ENCODE results near the gene PHGDH. TPM values are rescaled to one million over a fixed set of nuclear protein-coding genes. Genes with fewer than 3 reads are reported as not detected.

The PHGDH gene
- polyA plus RNA-seq, 3 donors = 238 to 292 (median 288) TPM

DNA sequence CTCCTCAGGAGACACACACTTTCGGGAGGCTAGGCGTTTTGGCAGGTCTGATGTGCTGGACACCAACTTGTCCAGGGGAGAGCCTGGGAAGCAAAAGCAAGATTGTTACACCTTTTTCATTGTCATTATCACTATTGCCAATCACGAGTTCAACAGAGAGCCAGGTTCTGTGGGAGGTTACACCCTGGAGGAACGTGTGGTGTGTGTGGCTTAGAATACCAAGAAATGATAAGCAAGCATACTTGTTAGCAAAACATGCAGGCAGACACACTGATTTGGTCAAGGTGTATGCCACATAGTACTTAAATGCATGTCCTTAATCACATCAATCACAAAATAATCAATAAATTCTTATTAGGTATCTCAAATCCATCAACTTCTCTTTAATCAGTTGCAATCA is 40.9 kb downstream of the PHGDH start:
- no peak for DNase-seq (ENCODE audit: low read depth in 3 of 3, low spot score in 2 of 3)

DNA sequence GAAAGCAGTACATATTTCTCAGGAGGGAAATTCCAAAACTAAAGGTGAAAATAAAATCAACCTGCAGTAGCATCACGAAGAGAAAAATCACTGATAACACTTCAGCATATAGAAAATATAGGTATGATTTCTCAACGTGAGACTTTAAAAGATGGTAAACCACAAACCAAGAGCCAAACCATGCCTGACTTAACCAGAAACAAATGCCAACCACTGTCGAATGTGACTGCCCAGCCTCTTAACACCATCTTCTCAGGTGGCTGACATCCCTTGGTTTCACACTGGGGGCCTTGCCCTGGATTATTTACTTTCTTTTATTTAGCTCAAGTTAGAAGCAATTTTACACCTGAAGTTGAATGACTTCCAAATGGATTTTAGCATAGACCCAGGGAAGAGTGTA is 46.9 kb downstream of the PHGDH start:
- DNase-seq (ENCODE audit: low read depth in 3 of 3, low spot score in 2 of 3) = no peak

DNA sequence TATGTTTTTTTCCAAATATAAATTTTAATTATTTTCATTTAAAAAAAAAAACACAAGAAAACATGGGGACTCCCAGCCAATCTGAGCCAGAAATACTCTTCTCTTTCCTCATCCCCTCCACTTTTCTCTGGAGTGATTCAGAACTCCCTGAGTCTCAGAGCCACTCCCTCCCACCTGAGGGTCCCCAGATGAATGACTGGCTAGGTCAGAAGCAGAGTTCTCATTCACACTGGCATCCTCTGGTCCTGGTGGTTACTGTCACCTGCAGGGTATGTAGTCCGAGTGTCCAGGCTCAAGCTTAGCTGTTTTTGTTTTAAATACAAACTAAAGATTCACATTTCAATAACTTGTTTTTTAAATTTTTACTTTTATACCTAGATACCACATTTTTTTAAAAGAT is 50.7 kb downstream of the PHGDH start:
- DNase-seq (ENCODE audit: low read depth in 3 of 3, low spot score in 2 of 3) = no peak

DNA sequence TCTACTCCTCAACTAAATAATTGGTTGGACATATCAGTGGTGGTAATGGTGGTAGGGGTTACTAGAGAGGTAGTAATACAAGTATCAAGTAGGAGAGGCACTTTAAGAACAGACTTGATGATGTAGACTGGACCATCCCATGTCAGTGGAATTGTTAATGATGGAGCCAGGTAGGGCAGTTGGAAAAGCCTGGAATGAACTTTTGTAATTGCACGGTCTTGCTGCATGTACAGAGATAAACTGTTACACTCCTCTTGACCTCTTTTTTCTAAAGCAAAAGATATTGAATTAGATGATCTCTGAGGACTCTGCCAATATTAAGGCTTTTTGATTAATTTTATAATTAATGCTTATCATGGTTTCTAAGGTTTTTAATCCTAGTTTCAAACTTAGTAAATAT is 51.2 kb downstream of the PHGDH start:
- no peak for DNase-seq (ENCODE audit: low read depth in 3 of 3, low spot score in 2 of 3)

DNA sequence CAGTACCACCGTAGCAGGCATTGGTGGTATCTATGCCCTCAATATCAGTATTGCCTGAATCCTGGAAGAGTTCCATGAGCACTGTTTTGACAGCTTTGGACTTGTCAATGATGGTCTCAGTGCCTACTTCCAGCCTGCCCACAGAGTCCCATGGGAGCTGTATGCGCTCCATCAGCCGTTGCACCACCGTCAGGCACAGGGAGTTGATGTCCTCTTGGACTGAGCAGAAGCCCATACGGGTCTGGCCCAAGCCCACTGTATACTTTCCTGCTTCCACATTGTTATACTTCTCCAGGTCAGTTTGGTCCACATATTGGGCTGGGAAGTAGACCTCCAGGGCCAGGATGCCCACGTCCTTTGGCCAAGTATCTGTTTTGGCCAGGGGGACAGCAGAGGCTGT is 52.5 kb downstream of the PHGDH start:
- no peak for DNase-seq (ENCODE audit: low read depth in 3 of 3, low spot score in 2 of 3)

DNA sequence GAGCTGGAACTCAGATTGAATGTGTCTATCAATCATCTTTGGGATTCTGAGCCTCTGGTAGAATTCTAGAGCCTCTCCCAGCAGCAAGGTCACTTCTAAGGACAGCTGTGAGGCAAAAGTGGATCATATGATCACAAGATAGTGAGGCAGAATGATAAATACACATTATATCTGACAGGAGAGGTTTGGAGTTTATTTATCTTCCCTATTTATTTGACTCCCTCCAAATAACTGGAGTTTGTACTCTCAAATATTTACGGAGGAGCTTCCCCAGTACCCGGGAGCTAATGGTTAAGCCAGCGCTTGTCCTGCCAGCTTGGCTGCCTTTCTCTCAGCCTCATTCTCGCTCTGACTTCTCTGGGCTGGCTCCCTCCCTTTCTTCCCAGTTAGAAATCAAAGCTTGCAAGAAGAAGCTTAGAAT is 54.6 kb downstream of the PHGDH start:
- DNase-seq (ENCODE audit: low read depth in 3 of 3, low spot score in 2 of 3) = no peak

DNA sequence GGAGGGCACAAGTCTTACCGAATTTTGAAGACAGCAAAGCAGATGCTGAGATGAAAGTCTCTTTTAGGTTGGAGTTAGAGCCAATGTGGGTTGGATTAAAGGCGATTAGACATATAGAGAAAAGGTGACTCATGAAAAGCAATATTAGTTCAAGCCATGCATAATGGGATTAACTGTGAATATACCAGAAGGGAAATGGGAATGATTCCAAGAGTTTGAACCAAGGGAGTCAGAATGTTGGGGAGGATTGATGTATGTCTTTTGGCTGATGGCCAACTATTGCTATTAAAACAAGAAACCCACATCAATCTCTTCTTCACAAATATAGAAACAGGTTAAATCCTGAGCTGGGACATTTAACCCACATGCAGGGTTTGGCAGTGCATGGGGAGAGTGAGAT is 55.8 kb downstream of the PHGDH start:
- no peak for DNase-seq (ENCODE audit: low read depth in 3 of 3, low spot score in 2 of 3)

DNA sequence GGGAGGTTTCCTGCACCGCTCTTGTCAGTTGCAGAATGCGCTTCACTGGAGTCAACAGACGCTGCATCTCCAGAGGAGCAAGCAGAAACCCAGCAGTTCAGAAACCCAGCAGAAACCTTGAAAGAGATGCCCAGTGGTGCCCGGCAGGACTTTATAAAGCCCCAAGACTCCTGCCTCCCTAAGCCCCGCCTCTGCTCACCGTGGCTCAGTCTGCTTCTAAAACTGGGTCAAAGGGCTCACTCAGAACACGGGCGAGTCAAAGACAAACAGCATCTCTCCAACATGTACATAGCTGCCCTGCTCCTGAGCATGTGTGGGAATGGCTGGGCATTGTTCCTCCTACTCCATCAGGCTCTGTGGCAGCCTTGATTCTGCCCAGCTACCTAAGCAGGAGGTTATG is 57.0 kb downstream of the PHGDH start, which contains the start of gene HMGCS2:
Gene HMGCS2 (minus strand): TSS at position 128 of the 400 bp plus-strand sequence. CDS start 61 bp downstream, at position 67.
- DNase-seq (ENCODE audit: low read depth in 3 of 3, low spot score in 2 of 3) = no peak

DNA sequence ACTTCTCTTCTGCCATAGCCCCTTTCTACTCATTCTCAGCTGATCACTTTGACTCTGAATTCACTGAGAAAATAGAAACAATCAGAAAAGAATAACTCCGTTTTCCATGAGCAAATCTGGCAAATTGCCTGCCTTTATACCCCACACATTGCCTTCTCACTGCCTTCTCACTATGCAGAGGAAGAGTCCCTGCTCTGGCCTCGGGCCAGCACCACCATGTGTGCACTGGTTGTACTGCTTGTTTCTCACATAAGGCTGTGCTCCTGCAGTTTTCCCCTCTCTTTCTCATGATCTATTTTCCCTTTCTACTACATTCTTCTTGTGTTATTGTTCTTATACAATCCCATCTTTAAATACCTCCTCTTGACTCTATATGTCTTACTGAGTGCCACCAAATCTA is 59.3 kb downstream of the PHGDH start:
- DNase-seq (ENCODE audit: low read depth in 3 of 3, low spot score in 2 of 3) = no peak

DNA sequence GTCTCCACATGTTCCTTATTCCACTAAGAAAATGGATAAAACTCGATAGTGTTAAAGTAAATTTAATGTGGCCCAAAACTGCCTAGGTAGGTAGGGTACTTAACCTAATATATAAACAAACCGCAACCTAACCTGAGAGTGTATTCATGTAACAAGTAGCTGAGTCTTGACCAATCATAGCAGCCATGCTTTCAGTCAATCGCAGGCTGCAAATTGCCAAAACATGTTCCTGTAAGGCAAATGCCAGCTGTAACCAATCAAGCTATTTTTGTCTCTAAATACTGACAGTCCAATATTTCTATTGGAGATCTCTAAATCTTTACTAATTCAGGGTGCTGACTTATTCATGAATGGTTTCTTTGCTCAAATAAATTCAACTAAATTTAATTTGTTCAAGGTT is 60.0 kb downstream of the PHGDH start:
- no peak for DNase-seq (ENCODE audit: low read depth in 3 of 3, low spot score in 2 of 3)

DNA sequence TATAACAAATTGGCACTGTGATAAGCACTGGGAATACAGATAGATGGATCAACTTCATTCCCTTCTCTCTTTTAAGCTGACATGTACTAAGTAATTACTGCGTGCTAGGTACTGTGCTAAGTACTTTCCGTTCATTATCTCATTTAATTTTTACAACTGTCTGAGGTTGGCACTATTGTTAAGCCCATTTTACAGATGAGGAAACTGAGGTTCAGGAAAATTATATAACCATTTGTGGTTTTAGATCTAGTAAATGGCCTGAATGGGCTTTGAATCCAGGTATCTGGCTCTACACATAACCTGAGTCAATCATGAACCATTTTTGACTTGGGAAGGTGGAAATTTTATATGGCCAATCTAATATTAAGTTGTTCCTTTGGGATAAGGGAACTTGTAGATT is 60.6 kb downstream of the PHGDH start:
- DNase-seq (ENCODE audit: low read depth in 3 of 3, low spot score in 2 of 3) = no peak

DNA sequence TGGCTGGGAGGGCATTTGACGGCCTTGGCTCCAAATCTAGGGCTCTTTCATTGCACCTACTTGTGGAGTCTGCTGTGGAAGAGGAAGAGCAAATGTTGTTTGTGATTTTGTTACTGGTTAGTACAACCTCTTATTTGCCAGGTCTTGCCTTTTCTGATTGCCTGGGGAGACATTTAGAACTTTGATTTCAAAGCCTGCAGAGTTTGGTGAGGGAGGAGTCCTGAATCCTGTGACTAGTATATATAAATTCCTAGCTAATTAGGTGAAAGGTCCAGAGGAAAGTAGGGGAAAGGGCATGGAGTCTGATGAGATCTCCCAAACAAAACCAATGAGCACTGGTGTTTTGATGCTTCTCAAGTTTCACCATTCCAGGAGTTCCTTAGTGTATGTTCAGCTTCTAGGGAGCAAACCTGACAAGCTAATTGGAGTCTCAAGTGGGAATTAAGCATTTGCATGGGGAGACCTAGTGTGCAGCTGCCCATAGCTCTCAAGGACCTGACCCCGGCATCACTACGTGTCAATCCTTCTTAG is 62.0 kb downstream of the PHGDH start:
- DNase-seq (ENCODE audit: low read depth in 3 of 3, low spot score in 2 of 3) = peak in 1 of 3 donors; percentile 66

DNA sequence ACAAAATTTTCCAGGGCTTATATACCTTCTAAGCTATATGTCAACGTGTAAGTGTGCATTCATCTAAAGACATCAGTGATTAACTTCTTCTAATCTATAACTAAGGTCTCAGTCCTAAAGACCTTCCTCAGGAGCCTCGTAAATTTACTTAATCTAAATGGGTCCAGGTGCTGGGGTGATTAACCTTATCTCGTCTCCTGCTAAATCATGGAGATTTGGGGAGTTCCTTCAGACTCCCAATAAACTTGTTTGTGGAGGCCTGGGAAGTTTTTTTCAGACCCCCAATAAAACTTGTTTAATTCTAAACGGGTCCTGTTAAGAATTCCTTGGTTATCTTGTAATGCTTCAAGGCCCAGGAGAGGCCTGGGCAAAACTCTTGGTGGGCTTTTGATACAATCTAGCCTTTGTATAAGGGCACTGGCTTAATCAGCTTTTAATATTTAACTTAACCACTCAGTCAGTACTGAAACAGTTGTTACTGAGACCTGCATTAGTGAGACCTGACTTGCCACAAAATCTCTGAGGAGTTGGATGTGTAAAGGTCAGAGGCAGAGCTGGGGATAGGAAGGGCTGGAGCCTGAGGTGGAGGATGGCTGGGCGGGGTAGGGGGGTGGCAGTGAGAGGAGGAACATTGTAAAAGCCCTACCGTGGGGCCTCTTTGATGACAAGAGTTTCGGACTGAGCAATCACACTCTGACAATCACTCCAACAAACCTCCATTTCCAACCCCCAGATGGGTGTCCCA is 63.2 kb downstream of the PHGDH start:
- DNase-seq (ENCODE audit: low read depth in 3 of 3, low spot score in 2 of 3) = no peak

DNA sequence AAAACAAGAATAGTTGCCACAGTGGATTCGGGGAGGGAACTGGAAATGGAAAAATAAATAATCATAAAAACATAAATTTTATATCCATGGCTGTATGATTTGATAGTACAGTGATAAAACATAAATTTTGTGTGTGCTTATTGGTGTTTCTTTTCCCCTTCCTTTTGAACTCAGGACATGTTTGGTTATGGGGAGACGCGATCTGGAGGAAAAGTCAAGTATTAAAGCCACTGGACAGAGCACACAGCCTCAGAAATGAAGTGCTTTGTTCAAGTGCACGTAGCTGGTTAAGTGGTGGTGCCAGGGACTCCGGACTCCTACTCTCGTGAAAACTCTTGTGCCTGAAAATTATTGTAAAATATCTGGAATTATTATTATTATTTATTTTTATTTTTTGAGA is 66.6 kb downstream of the PHGDH start:
- no peak for DNase-seq (ENCODE audit: low read depth in 3 of 3, low spot score in 2 of 3)

DNA sequence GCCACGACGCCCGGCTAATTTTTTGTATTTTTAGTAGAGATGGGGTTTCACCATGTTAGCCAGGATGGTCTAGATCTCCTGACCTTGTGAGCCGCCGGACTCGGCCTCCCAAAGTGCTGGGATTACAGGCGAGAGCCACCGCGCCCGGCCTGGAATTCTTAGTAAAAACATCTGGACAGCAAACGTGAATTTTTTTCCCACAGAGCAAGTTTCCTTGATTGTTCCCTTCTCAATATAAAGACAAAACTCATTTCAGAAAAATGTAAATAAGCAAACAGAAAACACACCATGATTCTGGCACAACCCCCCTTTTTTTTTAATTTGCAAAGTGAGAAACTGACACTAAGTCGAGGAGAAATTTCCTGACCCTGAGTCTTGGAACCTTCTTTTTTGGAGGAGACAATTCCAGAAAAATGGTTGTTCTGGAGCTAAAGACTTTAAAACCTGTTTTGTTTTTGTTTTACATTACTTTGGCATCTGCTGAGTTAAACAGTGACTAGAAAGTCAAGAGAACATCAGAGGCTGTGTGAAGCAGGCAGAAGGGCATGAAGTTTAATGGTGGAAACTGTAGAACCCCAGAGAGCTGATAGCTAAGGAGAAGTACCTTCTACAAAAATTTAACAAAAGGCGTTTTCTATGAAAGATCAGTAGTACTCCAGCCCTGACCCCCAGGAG is 67.3 kb downstream of the PHGDH start:
- no peak for DNase-seq (ENCODE audit: low read depth in 3 of 3, low spot score in 2 of 3)

DNA sequence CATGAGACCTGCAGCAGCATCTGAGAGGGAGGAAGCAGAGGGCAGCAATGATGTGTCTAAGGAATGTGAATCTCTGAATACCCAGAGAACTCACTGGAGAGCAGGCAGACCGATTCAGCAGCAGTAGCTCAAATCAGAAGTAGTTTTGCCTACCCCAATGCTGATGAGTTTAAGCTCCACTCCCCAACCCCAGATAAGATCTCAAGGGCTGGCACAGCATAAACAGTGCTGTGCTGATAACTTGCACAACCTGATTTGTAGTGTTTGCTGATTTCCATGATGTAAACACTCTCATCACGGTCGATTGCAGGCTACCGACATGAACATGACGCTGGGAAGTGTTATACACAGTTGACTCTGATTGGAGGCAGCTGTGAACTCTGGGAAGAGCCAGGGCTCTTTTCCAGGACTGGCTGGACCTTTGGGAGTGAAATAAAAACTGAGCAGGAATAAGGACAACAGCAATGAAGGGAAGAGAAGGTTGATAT is 68.2 kb downstream of the PHGDH start:
- no peak for DNase-seq (ENCODE audit: low read depth in 3 of 3, low spot score in 2 of 3)

DNA sequence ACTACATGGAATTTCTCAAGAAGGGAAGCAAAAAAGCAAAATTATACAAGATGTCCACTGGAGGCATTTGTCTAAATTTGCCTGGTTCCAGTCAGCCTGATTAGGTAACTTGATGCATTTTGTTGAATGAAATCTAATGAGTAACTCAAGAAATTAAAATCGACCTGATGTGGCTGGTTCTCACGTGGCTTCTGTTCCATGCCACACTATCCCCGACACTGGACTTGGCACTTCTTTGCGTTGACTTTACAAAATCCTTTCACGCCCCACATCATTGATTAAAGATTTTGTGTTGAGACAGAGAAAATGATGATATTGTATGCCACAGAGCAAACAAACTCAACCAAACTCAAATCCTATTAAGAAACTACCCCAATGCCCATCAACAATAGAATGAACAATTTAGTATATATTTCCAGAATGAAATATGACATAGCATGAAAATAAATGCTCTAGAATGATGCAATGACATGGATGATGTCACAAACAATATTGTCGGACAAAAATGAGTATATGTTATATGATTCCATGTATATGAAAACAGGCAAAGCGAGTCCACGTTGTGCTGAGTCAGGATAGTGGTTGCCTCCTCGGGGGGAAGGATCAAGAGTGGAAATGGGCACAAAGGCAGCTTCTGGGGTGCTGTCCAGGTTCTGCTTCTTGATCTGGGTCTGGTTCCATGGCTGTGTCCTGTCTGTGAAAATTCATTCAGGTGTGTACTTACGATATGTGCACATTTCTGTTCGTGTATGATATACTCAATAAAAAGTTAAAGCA is 69.9 kb downstream of the PHGDH start:
- no peak for DNase-seq (ENCODE audit: low read depth in 3 of 3, low spot score in 2 of 3)

DNA sequence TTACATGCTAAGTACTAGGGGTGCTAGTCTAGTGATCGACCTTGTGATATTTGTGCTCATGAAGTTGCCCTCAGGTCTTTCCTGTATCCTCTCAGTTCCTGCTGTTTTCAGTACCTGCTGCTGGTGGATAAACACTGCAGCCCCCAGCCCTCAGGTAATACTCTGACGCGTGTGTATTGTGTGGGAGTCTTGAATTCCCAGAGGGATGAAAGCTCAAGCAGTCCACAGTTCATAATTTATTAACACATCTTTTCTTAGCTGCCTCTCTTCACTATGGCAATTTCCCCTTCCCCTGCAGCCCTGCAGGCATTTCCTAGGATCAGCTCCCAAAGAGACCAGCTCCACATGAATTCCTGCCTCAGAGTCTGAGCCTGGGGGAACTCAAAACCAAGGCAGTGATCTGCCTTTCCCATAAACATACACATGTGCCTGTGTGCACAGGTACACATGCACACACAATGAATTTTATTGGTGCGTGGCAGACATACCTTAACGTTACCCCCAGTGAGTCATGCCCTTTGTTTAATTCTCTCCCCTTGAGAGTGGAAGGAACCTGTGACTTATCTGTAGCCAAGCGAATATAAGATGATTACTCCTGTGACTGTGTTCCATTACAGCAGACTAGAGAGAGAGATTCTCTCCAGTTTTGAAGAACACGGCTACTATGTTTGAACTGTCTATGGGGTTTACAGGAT is 71.0 kb downstream of the PHGDH start:
- no peak for DNase-seq (ENCODE audit: low read depth in 3 of 3, low spot score in 2 of 3)

DNA sequence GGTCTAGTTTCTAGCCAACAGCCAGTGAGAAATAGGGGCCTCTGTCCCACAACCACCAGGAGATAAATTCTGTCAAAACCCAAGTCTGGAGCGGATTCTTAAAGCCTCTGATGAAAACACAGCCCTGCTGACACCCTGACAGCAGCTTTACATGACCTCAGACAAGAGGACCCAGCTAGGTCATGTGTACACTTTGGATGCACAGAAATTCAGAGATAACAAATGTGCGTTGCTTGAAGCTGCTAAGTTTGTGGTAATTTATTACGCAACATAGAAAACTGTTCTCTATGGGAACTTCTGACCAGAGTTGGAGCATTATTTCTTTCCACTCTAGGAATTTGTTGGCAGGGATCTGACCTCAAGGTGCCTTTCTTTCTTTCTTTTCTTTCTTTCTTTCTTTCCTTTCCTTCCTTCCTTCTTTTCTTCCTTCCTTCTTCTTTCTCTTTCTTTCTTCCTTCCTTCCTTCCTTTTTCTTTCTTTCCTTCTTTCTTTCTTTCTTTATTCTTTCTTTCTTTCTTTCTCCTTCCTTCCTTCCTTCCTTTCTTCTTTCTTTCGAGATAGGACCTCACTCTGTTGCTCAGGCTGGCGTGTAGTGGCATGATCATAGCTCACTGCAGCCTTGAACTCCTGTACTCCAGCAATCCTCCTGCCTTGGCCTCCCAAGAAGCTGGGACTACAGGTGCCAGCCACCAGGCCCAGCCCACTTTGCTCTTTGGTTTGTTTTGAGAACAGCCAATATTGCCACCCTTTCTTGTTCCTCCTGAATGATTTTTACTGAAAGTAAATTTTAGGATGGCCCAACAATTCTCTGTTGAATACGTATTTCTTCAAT is 71.8 kb downstream of the PHGDH start:
- no peak for DNase-seq (ENCODE audit: low read depth in 3 of 3, low spot score in 2 of 3)
